Neural progenitor cell (in vitro differentiated cells): ENCODE results near the gene DNAJC5.

Source experiments
- CTCF ChIP-seq: fragments of 200-600 bp; sonication (generic); IDR thresholded peaks from 2 replicates; pipeline ENCODE4 v1.5.1; 2017; ENCODE audit warnings: antibody characterized with exemption, mild to moderate bottlenecking
- EZH2 ChIP-seq: fragments of 200-600 bp; sonication (generic); IDR thresholded peaks from 2 replicates; pipeline ENCODE4 v1.6.1; 2017; ENCODE audit warnings: antibody characterized with exemption, mild to moderate bottlenecking, moderate library complexity
- EZH2phosphoT487 ChIP-seq: fragments of 200-600 bp; sonication (generic); IDR thresholded peaks from 2 replicates; pipeline ENCODE4 v1.6.1; 2017; ENCODE audit warnings: antibody characterized with exemption

- no peak for TF ChIP-seq CTCF
- no peak for TF ChIP-seq EZH2
- TF ChIP-seq EZH2phosphoT487, result no peak
Measured at GRCh38 chr20:63974402-63975200, 79.7 kb downstream of the DNAJC5 start.
